Brain microvascular endothelial cell (primary cell): ENCODE results near the gene PTGR3.

Source experiments
- DNase-seq: peaks from one replicate; pipeline ENCODE4 v3.0.0-alpha.2; 2020
- H3K27ac ChIP-seq: fragments of 250-450 bp; sonication (Bioruptor Pico); 2 replicates; pipeline ENCODE4 v1.5.1; 2020; ENCODE audit warnings: mild to moderate bottlenecking, moderate library complexity
- H3K27me3 ChIP-seq: fragments of 250-450 bp; sonication (Bioruptor Pico); replicated peaks from 2 replicates; pipeline ENCODE4 v1.5.1; 2020; ENCODE audit warnings: mild to moderate bottlenecking
- H3K36me3 ChIP-seq: fragments of 250-450 bp; sonication (Bioruptor Pico); replicated peaks from 2 replicates; pipeline ENCODE4 v1.5.1; 2020; ENCODE audit warnings: mild to moderate bottlenecking
- H3K4me3 ChIP-seq: 2 replicates; pipeline ENCODE4 v1.5.1; 2011; ENCODE audit warnings: low read depth, mild to moderate bottlenecking, control low read depth, low read length, moderate library complexity
- in situ Hi-C: cut with HindIII; loops from 2 replicates; pipeline ENCODE4 v1.10.0; 2017; ENCODE audit warnings: low sequenced_read_pairs, low pct_ligation_motif_present
- TF ChIP-seq, protein P1 (sequence below): IDR thresholded peaks from 2 replicates; pipeline ENCODE4 v1.5.1; 2011; ENCODE audit warnings: low read depth, mild to moderate bottlenecking, moderate library complexity, low read length, control low read depth, inconsistent platforms; ENCODE audit errors: missing control alignments

PTGR3 gene

DNA sequence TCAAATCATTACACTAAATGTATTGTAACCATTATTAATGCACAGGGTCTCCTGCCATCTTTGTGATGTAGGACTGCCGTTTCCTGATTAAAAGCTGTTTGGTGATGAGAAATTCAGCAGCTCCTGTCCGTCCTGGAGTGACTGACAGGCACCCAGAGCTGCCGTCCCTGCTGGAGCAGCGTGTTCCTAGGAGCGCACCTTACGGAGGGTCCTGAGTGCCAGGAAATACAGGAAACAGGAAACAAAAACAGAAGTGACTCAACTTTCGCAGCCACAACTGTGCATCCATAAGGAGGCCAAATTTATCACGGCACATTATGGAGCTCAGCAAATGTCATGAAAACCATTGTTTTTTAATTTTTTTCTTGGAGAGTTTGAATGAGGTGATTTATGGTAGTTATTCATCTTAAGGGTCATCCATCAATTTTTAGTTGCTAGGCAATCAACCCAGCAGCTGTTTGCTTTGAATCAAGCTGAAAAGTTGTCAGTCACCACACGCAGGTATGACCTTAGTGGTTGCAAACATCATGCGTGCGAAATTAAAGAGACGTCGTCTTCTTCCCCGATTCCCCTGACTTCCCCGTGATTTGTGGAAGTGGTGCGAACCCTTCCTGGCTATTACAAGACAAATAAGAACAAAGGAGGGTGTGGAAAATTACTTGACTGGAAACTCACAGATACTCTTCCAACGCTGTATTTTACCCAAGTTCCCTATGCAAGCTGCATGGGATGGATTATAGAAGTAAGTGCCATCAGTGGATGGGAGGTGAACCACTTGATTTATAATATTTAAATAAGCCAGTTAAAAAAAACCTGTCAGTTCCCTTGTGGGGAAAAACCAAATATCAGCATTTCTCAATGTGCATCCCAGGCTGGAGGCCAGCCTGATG is 21.5 kb upstream of the PTGR3 start:
- H3K36me3 ChIP-seq: no peaks in the 10 kb centered on the region
- TF ChIP-seq, protein P1, sequence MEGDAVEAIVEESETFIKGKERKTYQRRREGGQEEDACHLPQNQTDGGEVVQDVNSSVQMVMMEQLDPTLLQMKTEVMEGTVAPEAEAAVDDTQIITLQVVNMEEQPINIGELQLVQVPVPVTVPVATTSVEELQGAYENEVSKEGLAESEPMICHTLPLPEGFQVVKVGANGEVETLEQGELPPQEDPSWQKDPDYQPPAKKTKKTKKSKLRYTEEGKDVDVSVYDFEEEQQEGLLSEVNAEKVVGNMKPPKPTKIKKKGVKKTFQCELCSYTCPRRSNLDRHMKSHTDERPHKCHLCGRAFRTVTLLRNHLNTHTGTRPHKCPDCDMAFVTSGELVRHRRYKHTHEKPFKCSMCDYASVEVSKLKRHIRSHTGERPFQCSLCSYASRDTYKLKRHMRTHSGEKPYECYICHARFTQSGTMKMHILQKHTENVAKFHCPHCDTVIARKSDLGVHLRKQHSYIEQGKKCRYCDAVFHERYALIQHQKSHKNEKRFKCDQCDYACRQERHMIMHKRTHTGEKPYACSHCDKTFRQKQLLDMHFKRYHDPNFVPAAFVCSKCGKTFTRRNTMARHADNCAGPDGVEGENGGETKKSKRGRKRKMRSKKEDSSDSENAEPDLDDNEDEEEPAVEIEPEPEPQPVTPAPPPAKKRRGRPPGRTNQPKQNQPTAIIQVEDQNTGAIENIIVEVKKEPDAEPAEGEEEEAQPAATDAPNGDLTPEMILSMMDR: no peak
- no peak for DNase-seq
- H3K4me3 ChIP-seq: no peak overlapping the region
- no peaks in the 10 kb centered on the region for H3K27me3 ChIP-seq
- in situ Hi-C loops: no loop called here
- no peak overlapping the region for H3K27ac ChIP-seq

DNA sequence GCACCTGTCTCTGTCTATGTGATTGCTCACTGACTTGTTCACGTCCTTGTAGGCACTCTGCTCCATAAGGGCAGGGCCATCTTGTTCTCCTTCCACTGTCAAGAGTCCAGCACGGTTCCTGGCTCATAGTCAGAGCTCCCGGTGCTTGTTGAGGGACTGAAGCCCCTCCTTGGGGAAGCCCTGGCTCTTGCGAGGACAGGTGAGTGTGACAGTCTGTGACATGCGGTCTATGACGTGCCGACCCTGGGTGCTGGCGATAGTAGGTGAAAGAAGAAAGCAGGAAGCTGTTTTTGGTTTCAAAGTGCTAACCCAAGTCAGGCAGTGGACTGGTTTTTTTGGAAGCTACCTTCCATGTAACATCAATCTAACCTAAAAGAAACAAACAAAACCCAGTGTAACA is 20.5 kb upstream of the PTGR3 start:
- TF ChIP-seq, protein P1: no peak
- H3K36me3 ChIP-seq: no peaks in the 10 kb centered on the region
- in situ Hi-C loops: no loop called here
- no peak overlapping the region for H3K27ac ChIP-seq
- no peaks in the 10 kb centered on the region for H3K27me3 ChIP-seq
- no peak for DNase-seq
- no peak overlapping the region for H3K4me3 ChIP-seq

DNA sequence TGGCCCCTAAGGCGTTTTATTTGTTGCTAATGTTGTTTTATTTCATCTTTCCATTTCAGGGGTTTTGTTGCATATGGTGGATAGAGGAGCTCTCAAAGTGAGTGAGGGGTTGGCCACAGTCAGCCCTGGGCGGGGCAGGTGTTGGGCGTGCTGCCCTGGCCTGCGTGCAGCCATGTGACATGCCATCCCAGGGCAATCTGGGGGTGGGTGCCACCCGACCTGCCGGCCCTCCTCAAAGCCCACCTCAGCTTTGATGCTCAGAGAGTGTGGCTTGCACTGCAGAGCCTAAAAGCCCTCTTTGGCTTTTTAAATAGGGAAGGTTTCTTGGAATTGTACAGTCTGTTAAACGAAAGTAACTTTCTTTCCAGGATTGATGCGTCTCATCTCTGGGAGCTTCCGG is 20.0 kb upstream of the PTGR3 start:
- Histone ChIP-seq H3K27ac (no peak overlapping the region), H3K27me3 (no peaks in the 10 kb centered on the region), H3K4me3 (no peak overlapping the region), H3K36me3 (no peaks in the 10 kb centered on the region)
- TF ChIP-seq, protein P1: no peak
- DNase-seq: no peak
- in situ Hi-C loops: no loop called here

DNA sequence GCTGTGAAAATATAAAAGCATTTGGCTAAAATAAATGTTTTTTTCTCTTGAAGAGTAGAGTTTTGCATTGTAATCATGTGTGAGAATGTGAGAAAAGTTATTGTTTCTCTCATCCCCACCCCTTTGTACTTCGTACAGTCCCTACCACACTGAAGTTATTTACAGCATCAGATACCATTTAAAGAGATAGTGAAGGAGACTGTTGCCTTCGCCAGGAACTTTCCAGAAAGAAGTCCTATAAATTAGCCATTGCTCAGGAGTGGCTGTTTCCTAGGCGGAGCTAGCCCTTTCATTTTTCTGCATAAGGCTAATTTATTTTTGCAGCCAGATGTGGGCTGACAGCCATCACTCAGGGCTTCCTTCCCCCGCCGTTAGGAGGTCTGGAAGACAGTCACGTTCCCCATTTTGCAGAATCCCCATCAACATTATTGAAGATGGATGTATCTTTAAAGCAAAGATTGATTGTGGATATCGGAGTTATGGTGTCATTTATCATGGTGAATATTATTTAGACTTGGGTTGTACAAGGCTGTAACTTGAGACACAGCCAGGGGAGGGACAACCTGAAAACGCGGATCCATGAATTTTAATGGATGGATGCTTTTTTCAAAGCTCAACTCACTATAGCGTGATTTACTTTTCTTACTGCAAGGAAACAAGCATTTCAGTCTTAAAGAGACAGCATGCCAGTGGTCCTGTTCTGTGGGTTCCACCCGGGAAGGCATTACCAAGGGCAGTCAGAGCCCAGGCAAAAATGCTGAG is 18.8 kb upstream of the PTGR3 start:
- in situ Hi-C loops: no loop called here

DNA sequence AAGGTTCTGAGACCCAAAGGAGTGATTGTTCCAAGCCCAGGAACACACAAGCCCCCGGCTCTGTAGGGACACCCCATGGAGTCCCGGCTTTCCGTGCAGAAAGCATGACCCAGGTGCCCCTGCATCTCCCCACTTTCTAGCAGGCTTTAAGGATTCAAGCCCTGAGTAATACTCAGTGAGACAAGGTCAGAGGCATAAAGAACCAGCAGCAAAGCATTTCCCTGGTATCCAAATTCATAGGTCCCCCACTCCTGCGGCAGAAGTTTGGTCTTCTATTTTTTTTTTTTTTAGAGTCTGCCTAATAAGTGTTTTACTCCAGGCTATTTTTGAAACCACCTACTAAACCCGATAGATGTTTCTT is 18.0 kb upstream of the PTGR3 start:
- Histone ChIP-seq H3K4me3 (no peak overlapping the region), H3K36me3 (no peaks in the 10 kb centered on the region), H3K27me3 (no peaks in the 10 kb centered on the region), H3K27ac (no peak overlapping the region)
- no peak for DNase-seq
- TF ChIP-seq, protein P1: no peak
- in situ Hi-C loops: no loop called here

More for the DNA sequence above, 18.8 kb upstream of the PTGR3 start:
- H3K36me3 ChIP-seq: no peaks in the 10 kb centered on the region
- TF ChIP-seq, protein P1: no peak
- H3K27me3 ChIP-seq: no peaks in the 10 kb centered on the region
- H3K4me3 ChIP-seq: no peak overlapping the region
- DNase-seq: no peak
- H3K27ac ChIP-seq: no peak overlapping the region
